C4-2B (cell line): Measurements from ENCODE around the gene MT1HL1.

Experiments used
- CTCF ChIP-seq: fragments of 450-650 bp; conservative IDR thresholded peaks from 2 replicates; pipeline ENCODE4 v1.5.1; 2017; ENCODE audit warnings: mild to moderate bottlenecking
- ZFX ChIP-seq: fragments of 450-650 bp; IDR thresholded peaks from 2 replicates; pipeline ENCODE4 v1.6.1; 2017

- TF ChIP-seq ZFX (no peak), CTCF (no peak)
These were observed 39.8 kb upstream of the MT1HL1 start for GRCh38 chr1:237043846-237044636.
